CD1c-positive myeloid dendritic cell (primary cell): ENCODE measurements around the gene MRC1.

Experiments
- DNase-seq: peaks from one replicate; pipeline ENCODE4 v3.0.0-alpha.2; 2016; ENCODE audit errors: extremely low spot score

MRC1 gene

GRCh38 chr10:17847585-17848296 is 38.6 kb downstream of the MRC1 start:
- DNase-seq, result no peak

- DNase-seq, result no peak
Observed at GRCh38 chr10:17848646-17849045, 39.5 kb downstream of the MRC1 start.

GRCh38 chr10:17850501-17850900 is 41.4 kb downstream of the MRC1 start:
- DNase-seq, result no peak

- DNase-seq, result peak; percentile 95
Observed at GRCh38 chr10:17851611-17852010, 42.5 kb downstream of the MRC1 start.

GRCh38 chr10:17854044-17854652 is 45.0 kb downstream of the MRC1 start:
- peak; percentile 37 for DNase-seq

- peak; percentile 23 for DNase-seq
Observed at GRCh38 chr10:17857040-17857439, 47.9 kb downstream of the MRC1 start.

- peak; percentile 12 for DNase-seq
Observed at GRCh38 chr10:17859492-17860156, 50.5 kb downstream of the MRC1 start.

GRCh38 chr10:17861760-17862159 is 52.6 kb downstream of the MRC1 start:
- no peak for DNase-seq

- DNase-seq, result no peak
Observed at GRCh38 chr10:17865351-17865750, 56.2 kb downstream of the MRC1 start.

GRCh38 chr10:17866346-17866745 is 57.2 kb downstream of the MRC1 start:
- DNase-seq, result no peak

GRCh38 chr10:17867056-17867455 is 57.9 kb downstream of the MRC1 start:
- DNase-seq, result no peak

- DNase-seq, result peak; percentile 78
Observed at GRCh38 chr10:17871036-17871435, 61.9 kb downstream of the MRC1 start.

- no peak for DNase-seq
Observed at GRCh38 chr10:17872191-17873091, 63.3 kb downstream of the MRC1 start.

- DNase-seq, result peak; percentile 20
Observed at GRCh38 chr10:17873946-17874345, 64.8 kb downstream of the MRC1 start.

GRCh38 chr10:17877121-17877520 is 68.0 kb downstream of the MRC1 start:
- no peak for DNase-seq

GRCh38 chr10:17878896-17879295 is 69.7 kb downstream of the MRC1 start:
- DNase-seq, result no peak

GRCh38 chr10:17880601-17881000 is 71.5 kb downstream of the MRC1 start:
- no peak for DNase-seq

GRCh38 chr10:17882557-17882956 is 73.4 kb downstream of the MRC1 start:
- no peak for DNase-seq

GRCh38 chr10:17883621-17884020 is 74.5 kb downstream of the MRC1 start:
- no peak for DNase-seq

GRCh38 chr10:17888189-17888588 is 79.0 kb downstream of the MRC1 start:
- no peak for DNase-seq

- no peak for DNase-seq
Observed at GRCh38 chr10:17891435-17891834, 82.3 kb downstream of the MRC1 start.

- DNase-seq, result no peak
Observed at GRCh38 chr10:17904564-17904963, 95.4 kb downstream of the MRC1 start.
